Measurements from ENCODE around the gene SLC25A12. TPM values are rescaled to one million over a fixed set of nuclear protein-coding genes. Genes with fewer than 3 reads are reported as not detected.

The SLC25A12 gene
- total RNA-seq, 1 donor from 2014 or later = 20.5 TPM

- H3K27ac Mint-ChIP-seq (ENCODE audit: unreplicated experiment) = no peak overlapping the region
- H3K36me3 Mint-ChIP-seq (ENCODE audit: low read depth) = no peaks in the 10 kb centered on the region
- H3K9me3 Mint-ChIP-seq = no peaks in the 10 kb centered on the region
- no peak for DNase-seq (ENCODE audit: low read depth, low spot score)
- TF ChIP-seq CTCF (conservative IDR thresholded peaks at IDR 0.05) = no peak
- H3K27me3 Mint-ChIP-seq (ENCODE audit: low read depth) = no peaks in the 10 kb centered on the region
- H3K4me1 Mint-ChIP-seq = peaks cover 7% of the 10 kb centered on the region
- H3K4me3 Mint-ChIP-seq = no peak overlapping the region
Observed at GRCh38 chr2:171883275-171883893, 10.7 kb downstream of the SLC25A12 start.

- Mint-ChIP-seq H3K36me3 (ENCODE audit: low read depth) (no peaks in the 10 kb centered on the region), H3K4me3 (no peak overlapping the region), H3K9me3 (no peaks in the 10 kb centered on the region), H3K27me3 (ENCODE audit: low read depth) (no peaks in the 10 kb centered on the region), H3K4me1 (peaks cover 9% of the 10 kb centered on the region), H3K27ac (ENCODE audit: unreplicated experiment) (no peak overlapping the region)
- TF ChIP-seq CTCF (conservative IDR thresholded peaks at IDR 0.05) = no peak
- DNase-seq (ENCODE audit: low read depth, low spot score) = no peak
Observed at GRCh38 chr2:171882089-171882769, 11.8 kb downstream of the SLC25A12 start.

- DNase-seq (ENCODE audit: low read depth, low spot score) = no peak
- H3K4me3 Mint-ChIP-seq = no peak overlapping the region
- H3K27me3 Mint-ChIP-seq (ENCODE audit: low read depth) = no peaks in the 10 kb centered on the region
Observed at GRCh38 chr2:171880774-171881173, 13.3 kb downstream of the SLC25A12 start.

GRCh38 chr2:171879865-171880264, 14.2 kb downstream of the SLC25A12 start:
- H3K9me3 Mint-ChIP-seq = peaks cover 3% of the 10 kb centered on the region
- TF ChIP-seq CTCF (conservative IDR thresholded peaks at IDR 0.05) = no peak
- no peaks in the 10 kb centered on the region for H3K27me3 Mint-ChIP-seq (ENCODE audit: low read depth)
- H3K4me1 Mint-ChIP-seq = peaks cover 9% of the 10 kb centered on the region
- peaks cover 6% of the 10 kb centered on the region for H3K36me3 Mint-ChIP-seq (ENCODE audit: low read depth)
- DNase-seq (ENCODE audit: low read depth, low spot score) = no peak
- no peak overlapping the region for H3K27ac Mint-ChIP-seq (ENCODE audit: unreplicated experiment)
- H3K4me3 Mint-ChIP-seq = no peak overlapping the region

More at GRCh38 chr2:171880774-171881173, 13.3 kb downstream of the SLC25A12 start:
- no peaks in the 10 kb centered on the region for H3K36me3 Mint-ChIP-seq (ENCODE audit: low read depth)
- H3K9me3 Mint-ChIP-seq = no peaks in the 10 kb centered on the region
- peaks cover 9% of the 10 kb centered on the region for H3K4me1 Mint-ChIP-seq
- no peak overlapping the region for H3K27ac Mint-ChIP-seq (ENCODE audit: unreplicated experiment)
- TF ChIP-seq CTCF (conservative IDR thresholded peaks at IDR 0.05) = no peak

GRCh38 chr2:171878481-171878993, 15.5 kb downstream of the SLC25A12 start:
- Mint-ChIP-seq H3K4me1 (peaks cover 9% of the 10 kb centered on the region), H3K27ac (ENCODE audit: unreplicated experiment) (peak overlapping the region; percentile 9), H3K4me3 (no peak overlapping the region), H3K9me3 (peaks cover 3% of the 10 kb centered on the region), H3K27me3 (ENCODE audit: low read depth) (no peaks in the 10 kb centered on the region), H3K36me3 (ENCODE audit: low read depth) (peaks cover 12% of the 10 kb centered on the region)
- no peak for TF ChIP-seq CTCF (conservative IDR thresholded peaks at IDR 0.05)
- DNase-seq (ENCODE audit: low read depth, low spot score) = no peak
